ENCODE results near the gene PTMA.
"Not testable (repeated sequence)": the region's sequence is repeated elsewhere in the genome, so short reads cannot be mapped to it uniquely, and the experiment has no call there.

DNA sequence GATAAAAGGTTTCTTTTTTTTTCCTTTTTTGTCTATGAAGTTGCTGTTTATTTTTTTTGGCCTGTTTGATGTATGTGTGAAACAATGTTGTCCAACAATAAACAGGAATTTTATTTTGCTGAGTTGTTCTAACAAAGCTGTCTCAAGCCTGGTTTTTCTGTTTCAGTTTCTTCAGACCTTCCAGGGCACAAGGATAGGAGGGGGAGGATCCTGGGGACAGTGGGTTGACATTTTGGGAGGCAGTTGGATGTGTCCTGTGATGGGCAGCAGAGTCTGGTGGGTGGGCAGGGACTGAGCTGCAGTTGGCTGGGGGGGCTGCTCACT lies 5.0 kb downstream of the PTMA start:
- TF ChIP-seq, protein P1, sequence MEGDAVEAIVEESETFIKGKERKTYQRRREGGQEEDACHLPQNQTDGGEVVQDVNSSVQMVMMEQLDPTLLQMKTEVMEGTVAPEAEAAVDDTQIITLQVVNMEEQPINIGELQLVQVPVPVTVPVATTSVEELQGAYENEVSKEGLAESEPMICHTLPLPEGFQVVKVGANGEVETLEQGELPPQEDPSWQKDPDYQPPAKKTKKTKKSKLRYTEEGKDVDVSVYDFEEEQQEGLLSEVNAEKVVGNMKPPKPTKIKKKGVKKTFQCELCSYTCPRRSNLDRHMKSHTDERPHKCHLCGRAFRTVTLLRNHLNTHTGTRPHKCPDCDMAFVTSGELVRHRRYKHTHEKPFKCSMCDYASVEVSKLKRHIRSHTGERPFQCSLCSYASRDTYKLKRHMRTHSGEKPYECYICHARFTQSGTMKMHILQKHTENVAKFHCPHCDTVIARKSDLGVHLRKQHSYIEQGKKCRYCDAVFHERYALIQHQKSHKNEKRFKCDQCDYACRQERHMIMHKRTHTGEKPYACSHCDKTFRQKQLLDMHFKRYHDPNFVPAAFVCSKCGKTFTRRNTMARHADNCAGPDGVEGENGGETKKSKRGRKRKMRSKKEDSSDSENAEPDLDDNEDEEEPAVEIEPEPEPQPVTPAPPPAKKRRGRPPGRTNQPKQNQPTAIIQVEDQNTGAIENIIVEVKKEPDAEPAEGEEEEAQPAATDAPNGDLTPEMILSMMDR (IDR thresholded peaks at IDR 0.05; ENCODE audit: insufficient read depth, low read length, poor library complexity, severe bottlenecking): not testable (repeated sequence)
- not testable (repeated sequence) for TF ChIP-seq EZH2phosphoT487 (conservative IDR thresholded peaks at IDR 0.05; ENCODE audit: low read length)
